Hindlimb muscle (tissue), 1 donor: ENCODE data around the gene PFKFB3. TPM values are rescaled to one million over a fixed set of nuclear protein-coding genes. Genes with fewer than 3 reads are reported as not detected.
A peak's percentile ranks its signal among the peaks of the same experiment; 100 is the strongest.
"Not testable (repeated sequence)": the region's sequence is repeated elsewhere in the genome, so short reads cannot be mapped to it uniquely, and the experiment has no call there.

ENCODE experiments used
- DNase-seq: peaks from one replicate; pipeline ENCODE4 v3.0.0-alpha.2; 2013
- polyA plus RNA-seq: library from polyadenylated mRNA; unstranded; fragments of 120-200 nt; gene quantifications from one replicate; pipeline ENCODE4 v1.2.1, GENCODE V29; 2013; ENCODE audit not compliant: insufficient read length

Gene PFKFB3
- polyA plus RNA-seq, 1 donor = 22.6 TPM

GRCh38 chr10:6178581-6178980, 24.2 kb upstream of the PFKFB3 start:
- no peak for DNase-seq

GRCh38 chr10:6179078-6179477, 23.7 kb upstream of the PFKFB3 start:
- no peak for DNase-seq

GRCh38 chr10:6180480-6181110, 22.1 kb upstream of the PFKFB3 start:
- no peak for DNase-seq

GRCh38 chr10:6181249-6181648, 21.5 kb upstream of the PFKFB3 start:
- DNase-seq = no peak

- no peak for DNase-seq
Observed at GRCh38 chr10:6182454-6183098, 20.2 kb upstream of the PFKFB3 start.

GRCh38 chr10:6185039-6185716, 17.6 kb upstream of the PFKFB3 start:
- no peak for DNase-seq

- DNase-seq = no peak
Observed at GRCh38 chr10:6186894-6187256, 15.9 kb upstream of the PFKFB3 start.

- no peak for DNase-seq
Observed at GRCh38 chr10:6187278-6187677, 15.5 kb upstream of the PFKFB3 start.

- not testable (repeated sequence) for DNase-seq
Observed at GRCh38 chr10:6190033-6190432, 12.7 kb upstream of the PFKFB3 start.

GRCh38 chr10:6191147-6191546, 11.6 kb upstream of the PFKFB3 start:
- no peak for DNase-seq

GRCh38 chr10:6191569-6191968, 11.2 kb upstream of the PFKFB3 start:
- no peak for DNase-seq

GRCh38 chr10:6193342-6193741, 9.4 kb upstream of the PFKFB3 start:
- DNase-seq = not testable (repeated sequence)

GRCh38 chr10:6194311-6194710, 8.4 kb upstream of the PFKFB3 start:
- DNase-seq = no peak

GRCh38 chr10:6195376-6195775, 7.4 kb upstream of the PFKFB3 start:
- no peak for DNase-seq

- no peak for DNase-seq
Observed at GRCh38 chr10:6195846-6196245, 6.9 kb upstream of the PFKFB3 start.

- DNase-seq = not testable (repeated sequence)
Observed at GRCh38 chr10:6196524-6196923, 6.2 kb upstream of the PFKFB3 start.

- no peak for DNase-seq
Observed at GRCh38 chr10:6197321-6197720, 5.4 kb upstream of the PFKFB3 start.

- no peak for DNase-seq
Observed at GRCh38 chr10:6198171-6198570, 4.6 kb upstream of the PFKFB3 start.

- no peak for DNase-seq
Observed at GRCh38 chr10:6199131-6199733, 3.5 kb upstream of the PFKFB3 start.

- DNase-seq = no peak
Observed at GRCh38 chr10:6200440-6200733, 2.3 kb upstream of the PFKFB3 start.

GRCh38 chr10:6200734-6201515, 1.8 kb upstream of the PFKFB3 start:
- DNase-seq = no peak

GRCh38 chr10:6201516-6201975, 1.2 kb upstream of the PFKFB3 start:
- peak; percentile 62 for DNase-seq
